Activated T-helper 1 cell treated with anti-CD3 and anti-CD28 coated beads, Interleukin-12 subunit alpha, Interleukin-12 subunit beta, Interleukin-2, Interleukin-4 antibody, amounts not matched to agents 30 ng/mL and 10 ng/mL and 1 ng/mL, durations not matched to agents 14 hours and 24 hours and 36 hours (primary cell): Measurements from ENCODE around the gene GRID1. TPM values are rescaled to one million over a fixed set of nuclear protein-coding genes. Genes with fewer than 3 reads are reported as not detected.
"Not testable (repeated sequence)": the region's sequence is repeated elsewhere in the genome, so short reads cannot be mapped to it uniquely, and the experiment has no call there.

Source experiments
- DNase-seq: peaks from one replicate; pipeline ENCODE4 v3.0.0; 2021; ENCODE audit warnings: low spot score
- H3K27ac Mint-ChIP-seq: one replicate; pipeline ENCODE4 v1.8.0; 2021; ENCODE audit warnings: mild to moderate bottlenecking, mixed read lengths
- H3K27me3 Mint-ChIP-seq: one replicate; pipeline ENCODE4 v1.8.0; 2022; ENCODE audit warnings: mild to moderate bottlenecking, moderate library complexity, mixed read lengths; ENCODE audit not compliant: insufficient read depth
- H3K36me3 Mint-ChIP-seq: one replicate; pipeline ENCODE4 v1.8.0; 2021; ENCODE audit warnings: low read depth, mixed read lengths
- H3K4me1 Mint-ChIP-seq: one replicate; pipeline ENCODE4 v1.8.0; 2021; ENCODE audit warnings: low read depth, mixed read lengths
- H3K4me3 Mint-ChIP-seq: one replicate; pipeline ENCODE4 v1.8.0; 2021; ENCODE audit warnings: mild to moderate bottlenecking, moderate library complexity, mixed read lengths
- H3K9me3 Mint-ChIP-seq: one replicate; pipeline ENCODE4 v1.8.0; 2021; ENCODE audit warnings: mixed read lengths
- intact Hi-C: fragments of 100-400 bp; cut with micrococcal nuclease; formaldehyde crosslinking; loops from one replicate; pipeline ENCODE4 v1.15.1; 2024
- total RNA-seq: library from RNA; stranded (reverse); gene quantifications from 2 replicates; pipeline ENCODE4 v1.2.3, GENCODE V29; 2022

The GRID1 gene
- total RNA-seq, 1 donor from 2014 or later, result not detected

GRCh38 chr10:86251426-86251825 is 115.2 kb downstream of the GRID1 start:
- no peak for DNase-seq
- Mint-ChIP-seq H3K9me3 (peaks cover 7% of the 10 kb centered on the region), H3K36me3 (no peaks in the 10 kb centered on the region), H3K4me3 (no peak overlapping the region), H3K27ac (no peak overlapping the region), H3K4me1 (no peaks in the 10 kb centered on the region), H3K27me3 (peaks cover 3% of the 10 kb centered on the region)
- intact Hi-C loops, result no loop called here

GRCh38 chr10:86250399-86250798 is 116.2 kb downstream of the GRID1 start:
- Mint-ChIP-seq H3K27me3 (peaks cover 3% of the 10 kb centered on the region), H3K4me1 (no peaks in the 10 kb centered on the region), H3K4me3 (no peak overlapping the region), H3K9me3 (peaks cover 7% of the 10 kb centered on the region), H3K27ac (no peak overlapping the region), H3K36me3 (no peaks in the 10 kb centered on the region)
- intact Hi-C loops, result no loop called here
- DNase-seq, result no peak

- Mint-ChIP-seq H3K9me3 (peaks cover 7% of the 10 kb centered on the region), H3K27me3 (peaks cover 3% of the 10 kb centered on the region), H3K4me1 (no peaks in the 10 kb centered on the region), H3K36me3 (no peaks in the 10 kb centered on the region), H3K4me3 (no peak overlapping the region), H3K27ac (no peak overlapping the region)
- intact Hi-C loops, result no loop called here
- no peak for DNase-seq
These were observed 116.8 kb downstream of the GRID1 start for GRCh38 chr10:86249794-86250193.

- Mint-ChIP-seq H3K4me3 (no peak overlapping the region), H3K27ac (no peak overlapping the region)
- intact Hi-C loops, result no loop called here
These were observed 118.5 kb downstream of the GRID1 start for GRCh38 chr10:86248062-86248461.

GRCh38 chr10:86247588-86247987 is 119.0 kb downstream of the GRID1 start:
- H3K9me3 Mint-ChIP-seq, result peaks cover 7% of the 10 kb centered on the region
- H3K4me3 Mint-ChIP-seq, result no peak overlapping the region
- no peak for DNase-seq
- intact Hi-C loops, result no loop called here
- no peak overlapping the region for H3K27ac Mint-ChIP-seq
- peaks cover 5% of the 10 kb centered on the region for H3K27me3 Mint-ChIP-seq
- H3K36me3 Mint-ChIP-seq, result no peaks in the 10 kb centered on the region
- H3K4me1 Mint-ChIP-seq, result no peaks in the 10 kb centered on the region

More at GRCh38 chr10:86248062-86248461, 118.5 kb downstream of the GRID1 start:
- Mint-ChIP-seq H3K36me3 (no peaks in the 10 kb centered on the region), H3K4me1 (no peaks in the 10 kb centered on the region), H3K9me3 (peaks cover 7% of the 10 kb centered on the region), H3K27me3 (peaks cover 5% of the 10 kb centered on the region)
- DNase-seq, result no peak

GRCh38 chr10:86247073-86247472 is 119.5 kb downstream of the GRID1 start:
- H3K36me3 Mint-ChIP-seq, result no peaks in the 10 kb centered on the region
- no peak overlapping the region for H3K27ac Mint-ChIP-seq
- DNase-seq, result no peak
- no peak overlapping the region for H3K4me3 Mint-ChIP-seq
- no peaks in the 10 kb centered on the region for H3K4me1 Mint-ChIP-seq
- intact Hi-C loops, result no loop called here
- H3K27me3 Mint-ChIP-seq, result peaks cover 5% of the 10 kb centered on the region
- H3K9me3 Mint-ChIP-seq, result peaks cover 7% of the 10 kb centered on the region

- Mint-ChIP-seq H3K4me1 (no peaks in the 10 kb centered on the region), H3K9me3 (peaks cover 7% of the 10 kb centered on the region), H3K27ac (no peak overlapping the region), H3K36me3 (no peaks in the 10 kb centered on the region), H3K4me3 (no peak overlapping the region), H3K27me3 (peaks cover 5% of the 10 kb centered on the region)
- no peak for DNase-seq
- intact Hi-C loops, result no loop called here
These were observed 120.2 kb downstream of the GRID1 start for GRCh38 chr10:86246279-86246940.

GRCh38 chr10:86245015-86245394 is 121.6 kb downstream of the GRID1 start:
- Mint-ChIP-seq H3K9me3 (peaks cover 4% of the 10 kb centered on the region), H3K4me3 (no peak overlapping the region), H3K27ac (no peak overlapping the region), H3K4me1 (no peaks in the 10 kb centered on the region), H3K36me3 (no peaks in the 10 kb centered on the region), H3K27me3 (peaks cover 5% of the 10 kb centered on the region)
- intact Hi-C loops, result no loop called here
- no peak for DNase-seq

- Mint-ChIP-seq H3K36me3 (no peaks in the 10 kb centered on the region), H3K4me3 (no peak overlapping the region), H3K27ac (no peak overlapping the region), H3K27me3 (peaks cover 7% of the 10 kb centered on the region), H3K4me1 (no peaks in the 10 kb centered on the region), H3K9me3 (no peaks in the 10 kb centered on the region)
- DNase-seq, result no peak
- intact Hi-C loops, result no loop called here
These were observed 122.1 kb downstream of the GRID1 start for GRCh38 chr10:86244297-86245014.

GRCh38 chr10:86243651-86244155 is 122.9 kb downstream of the GRID1 start:
- H3K9me3 Mint-ChIP-seq, result no peaks in the 10 kb centered on the region
- intact Hi-C loops, result no loop called here
- no peaks in the 10 kb centered on the region for H3K36me3 Mint-ChIP-seq
- peaks cover 7% of the 10 kb centered on the region for H3K27me3 Mint-ChIP-seq
- H3K4me1 Mint-ChIP-seq, result no peaks in the 10 kb centered on the region
- no peak for DNase-seq
- no peak overlapping the region for H3K27ac Mint-ChIP-seq
- H3K4me3 Mint-ChIP-seq, result no peak overlapping the region

GRCh38 chr10:86242761-86243160 is 123.8 kb downstream of the GRID1 start:
- Mint-ChIP-seq H3K4me3 (no peak overlapping the region), H3K27me3 (peaks cover 4% of the 10 kb centered on the region), H3K4me1 (no peaks in the 10 kb centered on the region), H3K9me3 (no peaks in the 10 kb centered on the region), H3K27ac (no peak overlapping the region), H3K36me3 (no peaks in the 10 kb centered on the region)
- intact Hi-C loops, result no loop called here
- DNase-seq, result no peak

GRCh38 chr10:86238089-86238488 is 128.5 kb downstream of the GRID1 start:
- H3K9me3 Mint-ChIP-seq, intact Hi-C loops, H3K27me3 Mint-ChIP-seq, H3K4me3 Mint-ChIP-seq, H3K36me3 Mint-ChIP-seq, H3K4me1 Mint-ChIP-seq, H3K27ac Mint-ChIP-seq, DNase-seq: not testable (repeated sequence)

GRCh38 chr10:86234541-86235270 is 131.9 kb downstream of the GRID1 start:
- Mint-ChIP-seq H3K9me3 (no peaks in the 10 kb centered on the region), H3K36me3 (no peaks in the 10 kb centered on the region), H3K4me3 (no peak overlapping the region), H3K27me3 (peaks cover under 1% of the 10 kb centered on the region), H3K4me1 (no peaks in the 10 kb centered on the region), H3K27ac (no peak overlapping the region)
- intact Hi-C loops, result no loop called here
- DNase-seq, result no peak
